ENCODE results near the gene NSD1. TPM values are rescaled to one million over a fixed set of nuclear protein-coding genes. Genes with fewer than 3 reads are reported as not detected.
"Not testable (repeated sequence)": the region's sequence is repeated elsewhere in the genome, so short reads cannot be mapped to it uniquely, and the experiment has no call there.

NSD1 gene
- total RNA-seq, 2 donors from 2014 or later = 29.8 to 32.0 TPM

GRCh38 chr5:177303925-177304391, 170.4 kb downstream of the NSD1 start:
- ATAC-seq = no peak
- Histone ChIP-seq H3K4me3 (peak overlapping the region; percentile 70 to 80), H3K4me1 (peaks cover 69% of the 10 kb centered on the region), H3K9me3 (no peaks in the 10 kb centered on the region), H3K27me3 (no peaks in the 10 kb centered on the region), H3K36me3 (replicated peaks in 1 of 2; ENCODE audit: insufficient read depth in 1 of 2, low read depth in 2 of 2) (peaks cover 0 to 8% of the 10 kb centered on the region in 2 donors), H3K27ac (peak overlapping the region; percentile 81 to 93 (median 90))
- intact Hi-C loops (cut with DNase I) = no loop called here
- 0 to 2% methylated on average over 13 to 25 of the region's 25 CpGs for WGBS, 2 donors
- TF ChIP-seq CTCF (IDR thresholded peaks at IDR 0.05) (no peak), POLR2A (IDR thresholded peaks at IDR 0.05) (no peak)
- no peak for DNase-seq

GRCh38 chr5:177304392-177305119, 171.0 kb downstream of the NSD1 start:
- Histone ChIP-seq H3K9me3 (no peaks in the 10 kb centered on the region), H3K4me1 (peaks cover 75% of the 10 kb centered on the region), H3K27me3 (no peaks in the 10 kb centered on the region), H3K27ac (peak overlapping the region; percentile 81 to 93 (median 90)), H3K36me3 (replicated peaks in 1 of 2; ENCODE audit: insufficient read depth in 1 of 2, low read depth in 2 of 2) (peaks cover 0 to 8% of the 10 kb centered on the region in 2 donors), H3K4me3 (peak overlapping the region; percentile 70 to 80)
- 16 to 17% methylated on average over 8 to 19 of the region's 19 CpGs for WGBS, 2 donors
- TF ChIP-seq POLR2A (IDR thresholded peaks at IDR 0.05) = no peak
- no peak for TF ChIP-seq CTCF (IDR thresholded peaks at IDR 0.05)
- DNase-seq (no peak), ATAC-seq (no peak)
- intact Hi-C loops (cut with DNase I) = no loop called here

GRCh38 chr5:177306103-177306640, 172.6 kb downstream of the NSD1 start:
- H3K9me3 ChIP-seq; ATAC-seq; intact Hi-C loops (cut with DNase I); H3K36me3 ChIP-seq (replicated peaks in 1 of 2; ENCODE audit: insufficient read depth in 1 of 2, low read depth in 2 of 2); DNase-seq; H3K27me3 ChIP-seq; H3K4me3 ChIP-seq: not testable (repeated sequence)
- Histone ChIP-seq H3K27ac (peak overlapping the region in 1 of 4 donors; percentile 74), H3K4me1 (peaks cover 80% of the 10 kb centered on the region)
- 69 to 73% methylated on average over 10 to 11 of the region's 11 CpGs for WGBS, 2 donors

GRCh38 chr5:177306674-177307543, 173.3 kb downstream of the NSD1 start:
- Histone ChIP-seq H3K27me3 (no peaks in the 10 kb centered on the region), H3K4me1 (peaks cover 80% of the 10 kb centered on the region), H3K27ac (peak overlapping the region in 2 of 4 donors; percentile 69 to 74), H3K9me3 (no peaks in the 10 kb centered on the region), H3K4me3 (no peak overlapping the region), H3K36me3 (replicated peaks in 1 of 2; ENCODE audit: insufficient read depth in 1 of 2, low read depth in 2 of 2) (peaks cover 0 to 8% of the 10 kb centered on the region in 2 donors)
- no peak for TF ChIP-seq CTCF (IDR thresholded peaks at IDR 0.05)
- no peak for TF ChIP-seq POLR2A (IDR thresholded peaks at IDR 0.05)
- 65 to 89% methylated on average over 12 to 15 of the region's 15 CpGs for WGBS, 2 donors
- DNase-seq = peak in 1 of 4 donors; percentile 63
- no peak for ATAC-seq
- intact Hi-C loops (cut with DNase I) = no loop called here
